Adrenal gland (tissue), 5 donors: Measurements from ENCODE around the gene SCFD2.

ENCODE experiments used
- CTCF ChIP-seq, 6 experiments: fragments of 450-650 bp in 4 of 6; fragments of 200-600 bp in 2 of 6; sonication (generic) in 1 of 6; IDR thresholded peaks; 1 replicate in 5 of 6; 2 replicates in 1 of 6; pipeline versions ENCODE4 v1.5.1 to v1.8.0; 2016 to 2021; ENCODE audit warnings: antibody characterized with exemption in 6 of 6, mild to moderate bottlenecking in 2 of 6, moderate library complexity in 1 of 6
- POLR2A ChIP-seq, 2 donors: fragments of 450-650 bp; IDR thresholded peaks; one replicate each; pipeline ENCODE4 v1.6.1; 2017; ENCODE audit warnings: antibody characterized with exemption in 2 of 2, mild to moderate bottlenecking in 2 of 2, moderate library complexity in 1 of 2
- donor health status: DM: no; HTN: no; CAD: no.

GRCh38 chr4:53234669-53235068 is 131.2 kb downstream of the SCFD2 start:
- TF ChIP-seq CTCF (IDR thresholded peaks at IDR 0.05) (no peak), POLR2A (IDR thresholded peaks at IDR 0.05) (no peak)
